HL-60 (cell line): Measurements from ENCODE around the gene ANKRD33.

ENCODE experiments used
- DNase-seq, 2 experiments: peaks; one replicate each; pipeline ENCODE4 v3.0.0-alpha.2; 2010 to 2020; ENCODE audit warnings: low read depth in 1 of 2, low spot score in 1 of 2
- H3K27ac ChIP-seq: fragments of 250-450 bp; sonication (Bioruptor Pico); replicated peaks from 2 replicates; pipeline ENCODE4 v1.5.1; 2020; ENCODE audit warnings: mild to moderate bottlenecking, moderate library complexity
- H3K27me3 ChIP-seq: fragments of 250-450 bp; sonication (Bioruptor Pico); 2 replicates; pipeline ENCODE4 v1.5.1; 2021; ENCODE audit warnings: mild to moderate bottlenecking, moderate library complexity; ENCODE audit not compliant: insufficient read depth, poor library complexity, severe bottlenecking
- H3K4me3 ChIP-seq: replicated peaks from 2 replicates; pipeline ENCODE4 v1.5.1; 2011; ENCODE audit warnings: mild to moderate bottlenecking, control low read depth, low read length; ENCODE audit not compliant: insufficient read depth
- GABPA ChIP-seq: IDR thresholded peaks from 2 replicates; pipeline ENCODE4 v1.6.1; 2012; ENCODE audit warnings: low read depth
- POLR2AphosphoS5 ChIP-seq: IDR thresholded peaks from 2 replicates; pipeline ENCODE4 v1.6.1; 2012; ENCODE audit warnings: low read depth
- SPI1 ChIP-seq: IDR thresholded peaks from 2 replicates; pipeline ENCODE4 v1.6.1; 2012; ENCODE audit warnings: low read depth, mild to moderate bottlenecking, borderline replicate concordance
- TF ChIP-seq, protein P1 (sequence below): IDR thresholded peaks from 2 replicates; pipeline ENCODE4 v1.6.1; 2012; ENCODE audit warnings: low read depth; ENCODE audit not compliant: insufficient replicate concordance
- TF ChIP-seq, protein P2 (sequence below): IDR thresholded peaks from one replicate; pipeline ENCODE4 v1.5.1; 2011; ENCODE audit warnings: low read length, control low read depth, inconsistent platforms; ENCODE audit not compliant: insufficient read depth

Gene ANKRD33

DNA sequence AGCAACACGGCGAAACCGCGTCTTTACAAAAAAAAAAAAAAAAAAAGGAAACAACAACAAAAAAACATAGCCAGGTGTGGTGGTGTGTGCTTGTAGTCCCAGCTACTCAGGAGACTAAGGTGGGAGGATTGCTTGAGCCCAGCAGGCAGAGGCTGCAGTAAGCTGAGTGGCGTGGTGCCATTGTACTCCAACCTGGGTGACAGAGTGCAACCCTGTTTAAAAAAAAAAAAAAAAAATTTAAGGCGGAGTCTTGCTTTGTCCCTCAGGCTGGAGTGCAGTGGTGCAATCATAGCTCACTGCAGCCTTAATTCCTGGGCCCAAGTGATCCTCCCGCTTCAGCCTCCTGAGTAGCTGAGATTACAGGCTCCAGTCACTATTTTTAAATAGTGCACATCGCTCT lies 21.1 kb upstream of the ANKRD33 start:
- H3K27me3 ChIP-seq = peaks cover 21% of the 10 kb centered on the region
- H3K4me3 ChIP-seq = no peak overlapping the region
- TF ChIP-seq GABPA = no peak
- TF ChIP-seq, protein P1, sequence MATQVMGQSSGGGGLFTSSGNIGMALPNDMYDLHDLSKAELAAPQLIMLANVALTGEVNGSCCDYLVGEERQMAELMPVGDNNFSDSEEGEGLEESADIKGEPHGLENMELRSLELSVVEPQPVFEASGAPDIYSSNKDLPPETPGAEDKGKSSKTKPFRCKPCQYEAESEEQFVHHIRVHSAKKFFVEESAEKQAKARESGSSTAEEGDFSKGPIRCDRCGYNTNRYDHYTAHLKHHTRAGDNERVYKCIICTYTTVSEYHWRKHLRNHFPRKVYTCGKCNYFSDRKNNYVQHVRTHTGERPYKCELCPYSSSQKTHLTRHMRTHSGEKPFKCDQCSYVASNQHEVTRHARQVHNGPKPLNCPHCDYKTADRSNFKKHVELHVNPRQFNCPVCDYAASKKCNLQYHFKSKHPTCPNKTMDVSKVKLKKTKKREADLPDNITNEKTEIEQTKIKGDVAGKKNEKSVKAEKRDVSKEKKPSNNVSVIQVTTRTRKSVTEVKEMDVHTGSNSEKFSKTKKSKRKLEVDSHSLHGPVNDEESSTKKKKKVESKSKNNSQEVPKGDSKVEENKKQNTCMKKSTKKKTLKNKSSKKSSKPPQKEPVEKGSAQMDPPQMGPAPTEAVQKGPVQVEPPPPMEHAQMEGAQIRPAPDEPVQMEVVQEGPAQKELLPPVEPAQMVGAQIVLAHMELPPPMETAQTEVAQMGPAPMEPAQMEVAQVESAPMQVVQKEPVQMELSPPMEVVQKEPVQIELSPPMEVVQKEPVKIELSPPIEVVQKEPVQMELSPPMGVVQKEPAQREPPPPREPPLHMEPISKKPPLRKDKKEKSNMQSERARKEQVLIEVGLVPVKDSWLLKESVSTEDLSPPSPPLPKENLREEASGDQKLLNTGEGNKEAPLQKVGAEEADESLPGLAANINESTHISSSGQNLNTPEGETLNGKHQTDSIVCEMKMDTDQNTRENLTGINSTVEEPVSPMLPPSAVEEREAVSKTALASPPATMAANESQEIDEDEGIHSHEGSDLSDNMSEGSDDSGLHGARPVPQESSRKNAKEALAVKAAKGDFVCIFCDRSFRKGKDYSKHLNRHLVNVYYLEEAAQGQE = no peak
- no peak overlapping the region for H3K27ac ChIP-seq
- no peak for DNase-seq

DNA sequence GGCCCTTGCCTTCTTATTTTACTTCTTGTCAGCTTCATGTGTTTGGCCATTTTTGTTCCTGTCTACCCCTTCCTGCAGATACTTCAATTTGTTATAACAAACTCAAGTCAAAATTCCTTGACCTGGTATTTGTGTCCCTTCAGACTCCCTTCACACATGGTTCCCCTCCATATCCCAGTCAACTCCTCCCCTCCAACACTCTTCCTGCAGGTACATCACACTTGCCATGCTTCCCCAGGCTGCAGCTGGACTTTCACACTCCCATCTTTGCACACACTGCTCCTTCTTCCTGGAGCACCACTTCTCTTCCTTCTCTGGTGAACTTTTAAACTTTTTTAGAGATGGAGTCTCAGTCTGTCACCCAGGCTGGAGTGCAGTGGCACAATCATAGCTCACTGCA lies 20.5 kb upstream of the ANKRD33 start:
- no peak overlapping the region for H3K4me3 ChIP-seq
- TF ChIP-seq, protein P1 = no peak
- TF ChIP-seq, protein P2, sequence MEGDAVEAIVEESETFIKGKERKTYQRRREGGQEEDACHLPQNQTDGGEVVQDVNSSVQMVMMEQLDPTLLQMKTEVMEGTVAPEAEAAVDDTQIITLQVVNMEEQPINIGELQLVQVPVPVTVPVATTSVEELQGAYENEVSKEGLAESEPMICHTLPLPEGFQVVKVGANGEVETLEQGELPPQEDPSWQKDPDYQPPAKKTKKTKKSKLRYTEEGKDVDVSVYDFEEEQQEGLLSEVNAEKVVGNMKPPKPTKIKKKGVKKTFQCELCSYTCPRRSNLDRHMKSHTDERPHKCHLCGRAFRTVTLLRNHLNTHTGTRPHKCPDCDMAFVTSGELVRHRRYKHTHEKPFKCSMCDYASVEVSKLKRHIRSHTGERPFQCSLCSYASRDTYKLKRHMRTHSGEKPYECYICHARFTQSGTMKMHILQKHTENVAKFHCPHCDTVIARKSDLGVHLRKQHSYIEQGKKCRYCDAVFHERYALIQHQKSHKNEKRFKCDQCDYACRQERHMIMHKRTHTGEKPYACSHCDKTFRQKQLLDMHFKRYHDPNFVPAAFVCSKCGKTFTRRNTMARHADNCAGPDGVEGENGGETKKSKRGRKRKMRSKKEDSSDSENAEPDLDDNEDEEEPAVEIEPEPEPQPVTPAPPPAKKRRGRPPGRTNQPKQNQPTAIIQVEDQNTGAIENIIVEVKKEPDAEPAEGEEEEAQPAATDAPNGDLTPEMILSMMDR = no peak
- no peak for TF ChIP-seq POLR2AphosphoS5
- TF ChIP-seq SPI1 = no peak
- no peak for TF ChIP-seq GABPA
- peaks cover 21% of the 10 kb centered on the region for H3K27me3 ChIP-seq
- no peak overlapping the region for H3K27ac ChIP-seq
- DNase-seq = no peak

DNA sequence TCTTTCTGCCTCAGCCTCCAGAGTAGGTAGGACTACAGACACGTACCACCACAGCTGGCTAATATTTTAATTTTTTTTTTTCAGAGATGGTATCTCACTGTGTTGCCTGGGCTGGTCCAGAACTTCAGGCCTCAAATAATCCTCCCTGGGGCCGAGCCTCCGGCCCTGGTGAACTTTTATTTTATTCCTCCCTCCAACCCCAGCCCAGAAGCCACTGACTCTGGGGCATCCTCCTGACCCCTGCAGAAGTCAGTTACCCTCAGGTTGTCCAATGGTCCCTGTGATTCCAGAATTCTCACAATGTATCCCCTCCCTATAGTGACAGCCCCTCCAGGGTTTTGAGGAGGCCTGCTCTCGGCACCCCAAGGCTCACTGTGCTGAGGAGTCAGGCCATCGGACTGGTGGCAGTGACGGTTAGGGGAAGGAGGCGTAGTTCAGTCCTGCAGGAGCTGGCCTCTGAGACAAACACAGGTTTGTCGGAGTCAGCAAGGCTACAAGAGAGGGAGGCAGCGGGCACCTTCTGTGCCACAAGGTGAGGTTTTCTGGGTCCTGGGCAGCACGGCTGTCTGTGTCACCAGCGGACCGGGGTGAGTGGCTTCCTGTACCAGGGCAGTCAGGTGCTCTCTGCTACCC lies 20.0 kb upstream of the ANKRD33 start:
- DNase-seq = no peak
- Histone ChIP-seq H3K27ac (no peak overlapping the region), H3K27me3 (peaks cover 21% of the 10 kb centered on the region), H3K4me3 (no peak overlapping the region)
- TF ChIP-seq POLR2AphosphoS5 = no peak
- TF ChIP-seq, protein P2 = no peak
- no peak for TF ChIP-seq GABPA
- TF ChIP-seq, protein P1 = no peak
- no peak for TF ChIP-seq SPI1
